Measurements from ENCODE around the gene CTNNA2.
A peak's percentile ranks its signal among the peaks of the same experiment; 100 is the strongest.

The CTNNA2 gene

DNA sequence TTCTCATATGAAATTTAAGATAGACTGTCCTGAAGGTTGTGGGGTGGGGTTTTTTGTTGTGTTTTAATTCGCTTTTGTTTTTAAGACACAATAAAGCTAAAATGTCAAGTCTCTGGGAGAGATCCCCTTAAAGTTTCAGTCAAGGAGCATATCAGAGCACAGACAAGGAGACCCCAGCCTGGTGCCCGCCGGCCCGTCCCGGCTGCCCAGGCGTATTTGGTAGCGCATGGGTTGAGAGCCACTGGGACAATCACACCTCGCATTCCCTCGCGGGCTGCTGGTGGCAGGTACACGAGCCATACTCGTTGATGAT lies 789.1 kb downstream of the CTNNA2 start:
- no peak for DNase-seq

DNA sequence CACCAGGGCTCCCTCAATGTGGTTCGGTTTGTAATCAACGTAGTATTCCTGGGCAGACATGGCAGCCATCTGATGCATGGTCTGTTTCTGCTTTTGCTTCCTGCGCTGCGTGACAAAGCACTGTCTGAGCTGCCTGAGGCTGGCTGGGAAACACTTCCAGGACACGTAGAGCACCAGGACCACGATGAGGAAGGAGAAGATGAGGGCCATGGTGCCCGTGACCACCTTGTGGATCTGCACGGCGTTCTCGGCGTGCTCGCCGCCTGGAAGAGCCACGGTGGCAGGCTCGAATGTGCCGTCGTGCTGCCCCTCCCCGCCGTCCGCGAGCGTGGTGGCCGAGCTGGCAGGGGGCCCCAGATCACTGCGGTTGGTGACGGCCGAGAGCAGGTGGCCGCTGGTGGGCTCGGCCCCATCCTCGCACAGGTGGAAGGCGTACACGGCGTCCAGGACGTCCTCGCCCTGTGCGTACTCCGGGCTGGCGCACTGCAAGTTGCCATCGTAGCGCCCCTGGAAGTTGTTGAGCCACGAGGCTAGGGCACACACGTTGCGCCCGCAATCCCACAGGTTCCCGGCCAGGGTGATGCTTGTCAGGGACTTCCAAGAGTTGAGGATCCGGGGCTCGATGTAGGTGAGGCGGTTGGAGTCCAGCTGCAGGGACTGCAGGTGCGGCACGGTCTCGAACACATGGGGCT lies 789.6 kb downstream of the CTNNA2 start:
- DNase-seq: no peak

DNA sequence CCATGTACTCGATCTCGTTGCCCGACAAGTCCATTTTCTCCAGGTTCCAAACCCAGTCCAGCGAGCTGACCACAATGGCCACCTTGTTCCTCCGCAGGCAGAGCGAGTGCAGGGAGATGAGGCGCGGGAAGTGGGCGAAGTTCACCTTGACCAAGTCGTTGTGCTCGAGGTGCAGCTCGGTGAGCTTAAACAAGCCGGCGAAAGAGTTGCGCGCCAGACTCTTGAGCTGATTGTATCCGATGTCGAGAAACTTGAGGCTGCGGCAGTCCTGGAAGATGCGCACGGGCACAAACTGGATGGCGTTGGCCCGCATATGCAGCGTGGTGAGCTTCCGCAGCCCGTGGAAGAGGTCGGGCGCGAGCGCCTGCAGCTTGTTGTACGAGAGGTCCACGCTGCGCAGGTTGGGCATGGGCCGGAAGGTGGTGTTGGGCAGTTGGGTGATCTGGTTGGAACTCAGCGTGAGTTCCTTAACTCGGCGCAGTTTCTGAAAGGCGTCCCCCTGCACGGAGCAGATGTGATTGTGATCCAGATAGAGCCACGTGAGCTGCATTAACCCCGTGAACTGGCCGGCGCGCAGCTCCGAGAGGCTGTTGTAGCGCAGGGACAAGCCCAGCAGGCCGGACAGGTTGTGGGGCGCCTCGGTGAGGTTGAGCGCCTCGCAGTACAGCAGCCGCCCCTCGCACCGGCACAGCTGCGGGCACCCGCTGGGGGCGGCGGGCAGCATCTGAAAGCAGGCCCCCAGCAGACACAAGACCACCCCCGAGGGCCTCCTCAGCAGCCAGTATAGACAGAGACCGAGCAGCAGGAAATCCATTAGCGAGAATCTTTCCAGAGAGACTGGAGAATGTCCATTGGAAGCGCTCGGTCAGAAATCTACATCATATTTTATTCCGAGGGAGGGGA lies 790.4 kb downstream of the CTNNA2 start:
- DNase-seq: no peak

DNA sequence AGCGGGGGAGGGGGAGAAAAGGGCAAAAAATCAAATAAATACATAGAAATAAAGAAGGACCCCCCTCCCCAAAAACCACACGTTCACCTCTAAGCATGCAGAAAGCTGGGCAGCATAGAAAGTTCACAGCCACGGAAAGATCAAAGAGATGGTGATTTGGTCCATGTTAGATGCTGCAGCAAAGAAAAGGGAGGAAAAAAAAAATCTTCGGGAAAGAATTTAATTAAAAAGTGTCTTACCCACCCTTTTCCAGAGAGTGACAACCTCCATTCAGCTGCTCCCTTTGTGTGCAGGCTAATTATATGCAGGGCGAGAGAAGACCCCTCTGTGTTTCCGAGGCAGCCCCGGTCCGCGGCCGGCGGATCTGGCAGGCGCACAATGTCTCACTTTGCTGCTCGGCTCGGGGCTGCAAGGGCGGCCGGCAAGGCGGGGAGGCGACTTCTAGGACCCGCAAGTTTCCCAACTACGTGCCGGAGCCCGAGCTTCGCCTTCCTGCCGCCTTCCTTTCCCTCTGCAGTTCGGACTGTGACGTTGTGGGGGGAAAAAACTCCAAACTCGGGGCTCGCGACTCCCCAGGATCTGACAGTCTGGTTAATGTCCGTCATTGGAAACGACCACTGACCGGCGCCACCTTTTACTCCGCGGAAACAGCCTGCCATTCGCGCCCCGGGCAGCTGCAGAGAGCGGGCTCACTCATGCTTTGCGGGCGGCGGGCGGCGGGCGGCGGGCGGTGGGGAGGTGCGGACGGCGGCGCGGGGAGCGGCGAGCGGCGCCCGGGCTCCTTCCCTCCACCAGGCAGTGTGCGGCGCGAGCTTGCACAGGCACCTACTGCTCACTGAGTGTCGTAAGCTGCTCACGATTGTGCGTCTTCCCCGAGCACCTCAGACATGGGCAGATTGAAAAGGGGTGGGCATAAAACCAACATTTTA lies 791.3 kb downstream of the CTNNA2 start, which contains the start of gene LRRTM1:
TSS of gene LRRTM1 (minus strand) at position 844 of the 929 bp plus-strand sequence. CDS start 933 bp downstream, outside the sequence.
- no peak for DNase-seq

DNA sequence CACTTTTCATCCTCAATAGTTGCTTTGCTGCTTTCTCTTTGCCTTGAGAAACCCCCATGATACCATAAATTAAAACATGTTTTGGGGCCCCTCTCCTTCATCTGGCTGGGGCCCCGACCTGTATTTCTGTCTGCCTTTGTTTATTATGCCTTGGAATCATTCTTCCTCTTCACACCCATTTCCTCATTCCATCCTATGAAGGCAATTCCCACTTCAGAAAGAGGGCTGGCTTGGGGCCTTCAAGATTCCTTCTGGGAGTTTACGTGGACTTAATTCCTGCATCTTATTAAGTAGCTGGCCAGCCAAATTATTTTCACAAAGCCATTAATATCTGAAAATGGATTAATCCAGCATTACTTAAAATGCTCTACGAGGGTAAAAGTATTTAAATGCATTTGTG lies 798.5 kb downstream of the CTNNA2 start:
- no peak for DNase-seq

DNA sequence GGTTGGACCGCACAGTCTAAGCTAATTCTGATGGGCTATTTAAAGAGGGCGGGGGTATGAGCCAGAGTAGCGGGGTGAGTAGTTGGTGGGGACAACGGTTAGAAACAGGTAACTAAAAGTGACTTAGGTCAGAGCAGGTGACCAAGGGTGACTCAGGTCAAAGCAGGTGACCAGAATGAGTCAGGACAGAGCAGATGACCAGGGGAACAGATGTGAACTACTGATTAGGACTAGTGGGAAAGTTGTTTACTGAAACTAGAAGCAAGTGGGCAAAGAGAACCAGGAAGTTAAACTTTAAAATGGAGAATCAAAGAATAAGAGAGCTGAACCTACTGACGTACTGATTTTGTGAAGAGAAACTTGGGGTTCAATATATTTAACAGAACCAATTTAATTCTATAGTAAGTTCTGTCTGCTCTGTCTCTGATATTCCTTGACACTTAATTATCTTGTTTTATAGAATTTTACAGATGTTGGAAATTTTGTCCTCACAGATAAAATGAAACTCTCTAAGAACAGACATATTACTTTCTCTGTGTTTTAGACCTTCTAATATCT lies 799.5 kb downstream of the CTNNA2 start:
- DNase-seq: no peak

DNA sequence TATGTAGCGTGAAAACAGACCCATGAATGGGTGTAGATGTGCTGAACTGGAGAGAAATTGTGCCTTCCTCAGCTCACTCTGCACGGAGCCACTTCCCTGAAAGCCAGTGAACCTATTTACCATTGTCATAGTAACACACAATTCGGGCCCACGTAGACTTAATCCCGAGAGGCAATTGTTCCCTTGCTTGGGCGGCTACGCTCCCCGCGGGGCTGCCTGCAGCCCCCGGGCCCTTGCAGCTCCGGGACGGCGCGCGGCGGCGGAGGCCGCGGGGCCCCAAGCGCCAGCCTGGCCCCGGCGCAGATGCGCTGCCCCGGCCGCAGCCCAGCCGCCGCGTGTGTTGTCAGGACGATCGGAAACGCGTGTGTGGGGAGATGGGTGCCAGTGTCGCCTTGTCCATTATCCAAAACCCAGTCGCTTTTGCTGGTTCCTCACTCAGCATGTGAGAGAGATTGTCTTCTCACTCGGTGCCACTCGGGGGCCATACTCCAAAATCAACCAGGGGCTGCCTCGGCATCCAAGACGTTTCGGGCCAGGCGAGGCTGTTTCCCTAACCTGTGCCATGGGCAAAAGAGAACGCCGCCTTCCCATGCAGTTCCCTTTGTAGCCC lies 809.6 kb downstream of the CTNNA2 start:
- no peak for DNase-seq

DNA sequence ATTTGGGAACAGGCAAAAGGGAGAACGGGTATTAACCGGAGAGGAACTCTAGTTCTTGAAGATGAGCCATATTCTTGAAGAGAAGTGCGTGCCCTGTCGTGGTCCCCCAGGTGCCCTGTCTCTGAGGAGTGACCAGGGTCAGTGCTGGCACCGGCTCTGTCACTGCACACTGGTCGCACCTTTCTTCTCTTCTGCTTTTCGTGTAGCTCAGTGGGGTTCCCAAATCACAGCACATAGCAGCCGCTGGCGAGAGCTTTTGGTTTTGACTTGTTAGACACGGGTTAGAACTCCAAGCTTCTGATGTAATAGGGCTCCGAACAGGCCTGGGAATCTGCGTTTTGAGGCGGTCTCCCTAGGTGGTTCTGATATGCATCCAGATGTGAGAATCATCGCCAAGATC lies 810.1 kb downstream of the CTNNA2 start:
- DNase-seq: no peak

DNA sequence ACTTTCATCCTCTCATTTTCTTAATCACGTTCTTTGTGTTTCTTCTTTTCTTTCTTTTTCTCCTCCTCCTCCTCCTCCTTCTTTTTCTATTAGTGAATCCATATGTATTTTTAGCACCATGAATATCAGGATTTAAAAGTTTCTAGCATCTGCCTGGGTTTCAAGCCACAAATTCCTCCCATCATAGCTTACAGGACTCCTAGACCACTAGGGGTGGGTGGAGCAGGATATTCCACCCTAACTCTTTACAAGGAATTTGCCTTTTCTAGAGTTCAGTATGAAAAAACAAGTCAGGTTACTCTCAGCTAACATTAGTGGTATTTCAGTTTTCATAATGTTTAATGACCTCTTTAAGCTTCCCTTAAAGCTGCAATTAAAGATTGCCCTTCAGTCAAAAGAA lies 810.8 kb downstream of the CTNNA2 start:
- DNase-seq: no peak

DNA sequence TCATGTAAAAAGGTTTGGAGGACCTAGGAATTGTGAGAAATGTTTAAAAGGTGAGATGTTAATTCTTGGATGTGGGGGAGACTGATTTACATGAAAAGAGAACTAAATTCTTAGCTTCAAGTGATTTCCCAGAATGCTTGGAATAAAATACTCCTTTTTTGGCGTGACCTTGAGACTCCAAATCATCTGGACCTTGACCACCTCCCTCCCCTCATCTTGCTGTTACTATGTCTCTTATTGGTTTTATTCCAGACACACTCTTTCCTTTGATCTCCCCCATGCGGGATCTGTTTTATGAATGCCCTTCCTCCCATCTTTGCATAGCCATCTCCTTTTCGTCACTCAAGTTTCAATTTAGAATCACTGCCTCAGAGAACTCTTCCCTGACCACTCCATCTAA lies 811.7 kb downstream of the CTNNA2 start:
- DNase-seq: no peak

DNA sequence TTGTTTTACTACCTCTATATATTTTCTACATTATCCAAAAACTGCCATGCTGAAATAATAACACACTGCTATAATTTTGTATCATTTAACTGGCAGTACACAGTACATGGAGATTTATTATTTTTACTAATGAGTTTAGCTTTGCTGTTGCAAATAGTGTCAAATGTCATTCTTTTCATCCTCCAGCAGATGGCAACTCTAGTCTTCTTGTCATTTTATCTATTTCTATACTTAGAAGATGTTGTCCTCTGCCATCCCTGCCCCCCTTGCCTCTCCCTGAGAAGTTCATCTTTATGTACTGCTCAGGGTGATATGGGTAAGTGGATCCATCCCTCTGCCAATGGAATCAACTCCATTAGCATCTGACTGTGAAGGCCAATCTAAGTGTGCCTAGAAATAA lies 813.4 kb downstream of the CTNNA2 start:
- peak in 1 of 2 experiments; percentile 6 for DNase-seq

DNA sequence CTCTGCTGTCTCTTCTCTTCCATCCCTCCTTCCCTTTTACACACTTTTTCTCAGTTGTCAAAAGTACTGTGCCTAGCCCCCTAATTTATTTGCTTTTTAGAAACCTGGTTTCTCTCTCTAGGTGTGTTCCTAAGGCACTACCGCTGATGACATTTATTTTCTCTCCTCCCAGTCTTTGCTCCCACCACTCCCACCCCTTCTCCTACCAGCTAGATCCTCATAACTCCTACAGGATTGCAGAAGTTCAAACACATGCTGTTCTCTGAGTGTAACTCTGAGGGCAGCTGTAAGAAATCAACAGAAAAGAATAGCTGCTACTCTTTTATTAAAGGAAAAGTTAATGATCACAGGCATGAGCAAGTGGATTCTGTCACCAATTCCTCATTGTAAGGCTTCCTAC lies 814.0 kb downstream of the CTNNA2 start:
- DNase-seq: no peak

DNA sequence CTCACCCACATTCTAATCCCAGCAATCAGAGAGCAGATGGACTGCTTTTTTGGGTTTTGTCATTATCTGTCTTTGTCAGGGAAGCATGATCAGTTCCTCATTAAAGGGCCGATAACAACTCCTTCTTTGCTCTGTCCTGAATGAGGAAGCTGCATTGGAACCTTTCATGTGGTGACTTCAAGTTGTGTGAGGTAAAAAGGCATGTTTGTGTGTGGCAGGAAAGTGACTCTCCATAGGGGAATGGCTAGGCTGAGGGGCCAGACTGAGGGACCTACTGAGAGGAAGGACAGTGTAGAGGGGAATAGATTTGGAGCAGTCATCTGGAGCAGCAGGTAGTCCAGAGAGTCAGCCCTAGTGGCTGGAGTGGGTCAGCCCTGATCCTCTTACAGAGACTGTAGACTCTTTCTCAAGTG lies 815.3 kb downstream of the CTNNA2 start:
- DNase-seq: no peak

DNA sequence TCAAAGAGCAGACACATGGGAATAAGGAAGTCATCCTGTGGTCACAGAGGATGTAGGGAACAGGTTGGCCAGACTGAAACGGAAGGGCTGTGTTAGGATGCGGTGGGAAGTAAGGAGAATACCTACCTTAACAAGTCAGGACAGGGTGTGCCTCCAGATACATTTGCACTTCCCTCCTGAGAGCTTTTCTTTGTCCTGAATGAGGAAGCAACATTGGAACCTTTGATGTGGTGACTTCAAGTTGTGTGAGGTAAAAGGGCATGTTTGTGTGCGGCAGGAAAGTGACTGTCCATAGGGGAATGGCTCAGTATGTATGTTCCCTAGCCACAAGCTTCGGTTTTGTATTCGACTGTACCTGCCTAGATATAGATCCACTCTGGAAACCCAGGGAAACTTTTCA lies 816.6 kb downstream of the CTNNA2 start:
- DNase-seq: no peak

DNA sequence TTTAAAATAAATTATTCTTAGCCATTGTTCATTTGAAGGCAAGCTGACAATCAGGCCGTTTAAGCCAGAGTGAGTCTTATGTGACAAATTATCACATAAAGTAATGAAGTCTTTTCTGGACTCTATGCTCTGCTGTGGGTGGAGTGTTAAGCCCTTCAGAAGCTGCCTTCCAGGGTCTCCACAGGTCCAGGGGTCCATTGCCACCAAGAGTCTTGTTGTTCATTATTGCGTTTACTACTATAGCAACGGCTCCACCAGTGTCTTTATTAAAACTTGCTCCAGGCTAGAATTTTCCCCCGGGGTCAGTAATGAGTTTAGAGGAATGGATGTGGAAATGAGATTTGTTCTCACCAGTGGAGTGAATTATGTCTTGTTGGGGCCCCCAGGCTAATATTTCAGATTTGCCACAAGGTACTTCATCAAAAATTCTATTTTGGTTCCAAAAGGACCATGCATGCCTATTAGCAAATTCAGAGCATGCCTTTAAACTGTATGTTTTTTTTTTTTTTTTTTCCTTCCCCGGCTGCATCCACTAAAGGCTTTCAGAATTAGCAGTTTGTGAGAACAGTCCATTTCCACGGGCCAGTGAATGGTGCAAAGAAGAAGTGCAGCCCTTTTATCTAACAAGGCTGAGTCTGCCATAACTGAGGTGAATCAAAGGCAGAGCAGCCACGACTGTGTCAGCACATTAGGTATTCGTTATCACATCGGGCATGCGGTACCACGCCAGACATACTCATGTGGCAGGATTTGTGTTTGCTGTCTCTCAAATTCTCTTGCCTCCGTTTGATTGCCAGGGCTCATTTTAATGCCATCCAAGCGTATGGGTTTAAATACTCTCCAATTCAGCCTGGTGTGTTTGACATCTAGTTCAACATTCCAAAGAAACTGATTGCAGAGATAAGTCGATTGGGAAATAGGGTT lies 817.9 kb downstream of the CTNNA2 start:
- no peak for DNase-seq

DNA sequence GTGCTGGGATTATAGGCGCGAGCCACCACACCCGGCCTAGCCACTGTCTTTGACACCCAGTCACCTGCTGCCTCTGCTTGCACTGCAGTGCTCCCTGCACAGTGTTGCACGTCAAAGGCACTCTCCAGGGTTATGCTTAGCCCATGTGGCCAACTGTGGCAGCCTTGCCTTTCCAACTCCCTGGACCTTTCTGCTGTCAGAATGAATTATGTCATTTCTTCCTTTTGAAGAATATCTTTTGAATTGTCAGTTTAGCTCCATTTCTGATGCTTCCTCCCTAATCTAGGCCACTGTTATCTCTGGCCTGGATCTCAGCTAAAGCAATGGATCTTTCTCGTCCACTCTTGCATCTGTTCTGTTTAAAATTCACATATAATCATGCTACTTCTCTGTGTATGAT lies 821.0 kb downstream of the CTNNA2 start:
- DNase-seq: no peak

DNA sequence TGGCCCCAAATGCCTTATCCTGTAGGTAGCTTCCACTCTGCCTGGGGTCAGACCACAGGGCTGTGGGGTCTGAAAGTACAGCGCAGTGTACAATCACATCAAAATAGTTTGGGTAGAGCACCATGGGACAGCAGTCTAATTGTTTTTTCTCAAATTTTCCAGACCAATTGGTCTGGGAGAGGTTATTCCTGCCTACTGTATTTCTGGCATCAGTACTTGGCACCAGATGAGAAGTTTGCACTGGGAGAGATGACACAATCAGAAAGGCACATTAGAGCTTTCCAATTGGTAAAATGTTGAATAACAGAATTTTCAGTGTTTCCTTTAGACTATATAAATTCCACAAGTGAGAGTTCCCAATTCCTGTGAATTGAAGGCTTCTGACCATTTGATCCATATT lies 822.6 kb downstream of the CTNNA2 start:
- DNase-seq: no peak

DNA sequence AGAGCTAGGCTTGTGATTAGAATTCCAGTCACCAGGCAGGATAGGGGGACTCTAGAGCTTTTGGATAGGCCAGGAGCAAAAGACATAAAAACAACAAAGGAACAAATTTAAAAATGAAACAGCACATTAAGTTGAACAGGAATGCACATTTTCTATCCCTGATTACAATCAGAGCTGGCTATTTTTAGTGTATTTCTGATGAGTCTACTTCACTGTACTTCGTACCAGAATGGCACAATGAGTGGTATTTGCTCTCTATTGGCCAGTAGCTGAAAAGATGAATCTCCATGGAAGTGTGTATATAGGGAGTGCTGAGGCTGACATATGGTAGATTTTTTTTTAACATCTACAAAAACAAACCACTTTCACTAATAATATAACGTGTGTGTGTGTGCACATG lies 825.9 kb downstream of the CTNNA2 start:
- DNase-seq: no peak

DNA sequence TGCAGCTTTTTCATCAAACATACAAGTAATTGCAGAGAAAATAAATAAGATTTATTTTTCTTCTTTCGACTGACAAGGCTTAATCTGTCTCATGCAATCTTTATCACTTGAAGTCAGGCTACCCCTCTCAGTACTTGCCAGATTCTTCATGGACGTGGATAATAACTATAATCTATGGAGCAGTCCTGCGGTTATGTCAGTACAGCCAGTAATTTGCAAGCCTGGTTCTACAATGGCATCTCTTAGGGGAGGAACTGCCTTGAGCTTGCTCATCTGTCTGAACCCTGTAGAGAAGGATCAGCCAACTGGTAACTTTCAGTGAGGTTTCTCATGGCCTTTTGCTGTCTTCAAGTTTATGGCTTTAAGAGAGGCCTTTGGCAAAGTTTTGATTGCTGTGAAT lies 827.2 kb downstream of the CTNNA2 start:
- DNase-seq: no peak

DNA sequence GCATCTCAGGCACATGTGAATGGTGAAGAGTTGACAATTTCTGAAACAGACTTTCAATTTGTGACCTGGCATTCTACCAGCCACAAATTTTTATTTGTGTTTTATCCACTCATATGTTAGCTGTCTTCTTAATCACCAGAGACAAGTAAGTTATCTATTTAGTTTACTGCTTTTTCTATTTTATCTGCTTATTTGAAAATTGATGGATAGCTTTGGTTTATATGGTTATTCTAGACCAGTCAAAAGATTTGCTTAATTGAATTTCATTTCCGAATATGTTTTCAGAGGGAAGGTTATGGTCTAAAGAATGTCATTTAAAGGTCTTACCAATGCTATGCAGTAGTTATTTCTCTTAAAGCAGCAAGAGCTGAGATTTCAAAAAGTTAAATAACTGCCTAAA lies 835.2 kb downstream of the CTNNA2 start:
- DNase-seq: no peak

DNA sequence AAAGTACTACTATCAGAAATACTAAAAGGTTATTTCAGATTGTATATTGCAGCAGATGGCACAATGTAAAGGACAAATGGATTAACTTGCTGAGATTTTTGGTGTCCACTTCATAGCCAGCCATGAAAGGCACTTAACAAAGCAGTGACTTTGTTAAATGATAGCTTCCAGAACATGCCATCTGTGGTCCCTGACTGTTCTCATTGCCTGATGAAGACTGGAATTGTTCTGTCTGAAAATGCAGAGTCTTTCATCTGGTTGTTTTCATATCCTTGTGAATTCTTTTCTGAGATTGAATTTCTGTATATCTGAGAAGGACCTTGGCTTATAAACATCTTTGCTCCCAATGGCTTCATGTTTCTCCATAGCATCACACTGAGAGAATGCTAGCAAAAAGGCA lies 836.1 kb downstream of the CTNNA2 start:
- DNase-seq: no peak
